NT2/D1 (cell line): ENCODE measurements around the gene MAP1LC3B.

ENCODE experiments used
- SUZ12 ChIP-seq: IDR thresholded peaks from 2 replicates; pipeline ENCODE4 v1.6.1; 2011; ENCODE audit not compliant: insufficient read length, insufficient read depth; ENCODE audit errors: extremely low read depth
- YY1 ChIP-seq: IDR thresholded peaks from 2 replicates; pipeline ENCODE4 v1.6.1; 2011; ENCODE audit not compliant: insufficient read length, insufficient read depth
- ZNF274 ChIP-seq: IDR thresholded peaks from 2 replicates; pipeline ENCODE4 v1.6.1; 2011; ENCODE audit warnings: mild to moderate bottlenecking, low read depth, low read length

GRCh38 chr16:87431926-87432325 is 39.8 kb downstream of the MAP1LC3B start:
- TF ChIP-seq ZNF274 (no peak), SUZ12 (no peak), YY1 (no peak)
